COLO668 (cell line): ENCODE data around the gene TBX15.

ENCODE experiments used
- DNase-seq: peaks from one replicate; lab custom pipeline; 2025; ENCODE audit not compliant: unreplicated experiment; lab: John Stamatoyannopoulos, UW

The TBX15 gene

DNA sequence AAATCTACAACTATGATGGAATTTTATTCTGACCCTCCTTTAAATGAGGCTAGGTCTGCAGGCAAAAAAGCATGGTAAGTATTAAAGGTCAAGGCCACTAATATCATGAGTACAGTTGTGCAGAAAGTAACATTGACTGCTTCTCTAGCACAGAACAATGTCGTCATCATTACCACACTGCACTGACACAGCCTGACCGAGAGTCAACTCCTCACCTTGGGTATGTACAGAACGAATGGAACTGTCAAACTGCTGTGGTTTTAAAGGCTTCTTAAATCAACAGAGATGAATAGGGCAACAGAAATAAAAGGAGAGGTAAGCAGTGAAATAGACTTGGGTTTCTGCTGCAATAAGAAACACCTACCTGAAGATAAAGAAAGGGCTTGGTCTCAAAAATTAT is 88.8 kb downstream of the TBX15 start:
- no peak for DNase-seq

DNA sequence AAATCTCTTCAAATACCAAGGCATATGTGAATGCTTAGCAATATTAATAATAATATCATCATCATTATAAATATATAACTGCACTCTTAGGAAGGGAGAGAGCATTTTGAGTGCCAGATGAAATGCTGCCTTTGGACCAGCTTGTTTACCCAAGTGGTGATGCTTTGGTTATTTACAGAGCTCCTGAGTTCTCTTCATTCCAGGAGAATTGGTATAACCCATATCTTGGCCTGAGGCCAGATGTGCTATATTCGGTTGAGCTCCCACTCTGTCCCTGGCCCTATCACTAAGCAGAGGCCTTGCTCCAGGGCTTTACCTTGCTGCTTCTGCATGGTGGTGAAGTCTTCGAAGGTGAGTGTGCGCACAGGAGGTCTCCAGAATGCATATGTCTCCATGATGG is 89.4 kb downstream of the TBX15 start:
- DNase-seq, result peak; percentile 49

DNA sequence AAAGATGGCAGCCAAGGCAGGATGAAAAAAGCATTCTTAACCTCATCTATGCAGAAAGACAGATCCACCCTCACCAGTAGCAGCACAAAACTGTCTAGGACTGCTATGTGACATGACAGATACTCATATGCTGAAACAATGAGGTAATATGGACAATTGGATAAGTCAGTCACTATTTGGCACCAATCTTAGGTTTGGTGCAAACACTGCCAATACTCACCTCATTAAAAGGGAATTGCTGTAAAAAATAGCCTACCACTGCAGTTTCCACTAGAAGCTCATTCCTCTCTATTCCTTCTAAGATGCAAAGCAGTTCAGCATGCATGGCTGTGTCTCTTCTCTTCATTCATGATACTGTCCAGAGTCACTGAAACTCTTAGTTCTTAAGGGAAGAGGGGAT is 91.7 kb downstream of the TBX15 start:
- DNase-seq, result no peak

DNA sequence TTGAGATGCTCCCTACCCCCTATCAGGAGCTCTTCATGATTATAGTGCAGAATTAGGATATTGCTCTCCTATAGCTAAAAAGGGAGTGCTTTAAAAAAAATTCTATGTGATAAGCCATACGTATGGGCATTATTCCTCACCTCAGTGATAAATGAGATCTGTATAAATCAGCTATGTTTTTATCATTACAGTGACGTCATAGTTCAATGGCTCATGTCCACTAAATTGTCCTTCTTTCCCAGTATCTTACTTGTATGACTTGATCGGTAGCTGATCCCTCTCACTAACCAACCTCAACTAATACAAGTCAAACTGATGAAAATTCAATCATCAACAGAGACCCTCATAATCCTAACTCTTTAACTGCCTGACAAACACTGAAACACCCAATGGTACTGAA is 93.3 kb downstream of the TBX15 start:
- no peak for DNase-seq

DNA sequence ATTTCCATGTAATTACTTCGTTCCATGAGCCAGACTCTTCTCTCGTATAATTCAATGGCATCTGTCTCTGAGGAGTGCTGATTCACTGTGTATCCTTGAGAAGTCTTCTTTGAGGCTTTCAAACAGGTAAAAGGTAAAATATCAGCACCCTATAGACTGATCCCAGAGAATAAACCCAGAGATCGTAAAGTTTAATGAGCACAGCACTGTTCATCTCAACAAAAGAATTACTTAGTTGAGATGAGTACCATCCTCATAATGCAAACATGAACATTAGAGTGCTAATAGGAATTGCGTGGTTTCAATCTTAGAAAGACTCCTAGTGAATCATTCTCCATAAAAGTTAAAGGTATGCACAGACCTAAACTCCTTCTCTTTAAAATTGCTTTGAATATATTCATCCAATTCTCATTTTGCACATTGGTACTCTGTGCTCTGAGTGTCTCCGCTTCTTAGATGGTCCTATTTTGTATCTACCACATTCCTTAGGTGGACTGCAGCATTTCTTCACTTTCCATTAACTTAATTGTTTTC is 97.2 kb downstream of the TBX15 start:
- no peak for DNase-seq

DNA sequence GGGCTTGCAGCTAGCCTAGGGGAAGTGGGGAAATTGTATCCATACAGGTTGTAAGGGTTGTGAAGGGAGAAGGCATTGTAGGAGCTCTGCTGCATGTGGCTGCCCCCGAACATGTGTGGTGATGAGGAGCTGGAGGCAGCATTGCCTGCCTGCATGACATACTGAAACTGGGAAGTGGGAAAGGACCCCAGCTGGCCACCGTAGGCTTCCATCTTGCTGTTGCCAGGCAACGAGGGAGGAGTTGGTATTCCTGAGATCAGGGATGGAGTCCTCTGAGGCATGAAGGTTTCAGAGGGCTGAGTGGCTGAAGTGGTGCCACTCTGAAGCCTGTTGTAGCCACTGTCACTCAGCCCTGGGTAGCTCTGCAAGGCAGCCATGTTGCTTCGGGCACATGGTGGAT is 103.2 kb downstream of the TBX15 start:
- DNase-seq, result no peak

DNA sequence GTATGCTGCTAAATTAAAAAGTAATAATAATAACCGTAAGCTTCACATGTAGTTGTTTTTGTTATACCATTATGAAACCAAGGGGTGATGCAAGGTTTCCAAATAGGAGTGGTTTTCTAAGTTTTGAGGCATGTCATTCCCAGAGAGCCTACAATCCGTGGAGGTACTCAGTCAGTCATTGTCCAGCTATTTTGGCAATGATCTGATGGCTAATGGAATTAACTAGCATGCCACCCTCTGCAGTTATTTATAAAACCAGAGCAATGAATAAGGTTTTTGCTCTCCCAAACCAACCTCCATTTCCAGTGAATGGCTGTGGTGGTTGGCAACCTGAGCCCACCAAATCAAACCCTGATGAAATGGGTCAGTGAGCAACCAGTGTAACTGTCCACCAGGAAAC is 106.4 kb downstream of the TBX15 start:
- no peak for DNase-seq

DNA sequence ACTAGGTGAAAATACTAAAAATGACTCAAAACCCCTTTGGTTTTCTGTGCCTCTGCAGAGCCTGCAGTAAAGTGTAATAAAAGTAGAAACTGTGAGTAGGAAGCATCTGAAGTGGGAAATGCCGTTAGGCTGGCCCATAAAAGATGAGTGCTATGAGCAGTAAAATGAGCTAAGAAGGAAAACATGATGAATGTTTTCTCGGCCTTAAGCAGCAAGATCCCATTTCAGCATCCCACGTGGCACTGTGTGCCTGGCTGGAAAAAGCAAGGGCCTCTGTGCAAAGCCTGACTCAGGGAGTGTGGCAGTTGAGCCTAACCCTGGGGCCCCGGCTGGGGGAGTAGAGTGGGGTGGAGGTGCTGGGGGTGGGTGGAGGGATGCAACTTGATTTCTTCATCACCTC is 109.5 kb downstream of the TBX15 start:
- DNase-seq, result no peak

DNA sequence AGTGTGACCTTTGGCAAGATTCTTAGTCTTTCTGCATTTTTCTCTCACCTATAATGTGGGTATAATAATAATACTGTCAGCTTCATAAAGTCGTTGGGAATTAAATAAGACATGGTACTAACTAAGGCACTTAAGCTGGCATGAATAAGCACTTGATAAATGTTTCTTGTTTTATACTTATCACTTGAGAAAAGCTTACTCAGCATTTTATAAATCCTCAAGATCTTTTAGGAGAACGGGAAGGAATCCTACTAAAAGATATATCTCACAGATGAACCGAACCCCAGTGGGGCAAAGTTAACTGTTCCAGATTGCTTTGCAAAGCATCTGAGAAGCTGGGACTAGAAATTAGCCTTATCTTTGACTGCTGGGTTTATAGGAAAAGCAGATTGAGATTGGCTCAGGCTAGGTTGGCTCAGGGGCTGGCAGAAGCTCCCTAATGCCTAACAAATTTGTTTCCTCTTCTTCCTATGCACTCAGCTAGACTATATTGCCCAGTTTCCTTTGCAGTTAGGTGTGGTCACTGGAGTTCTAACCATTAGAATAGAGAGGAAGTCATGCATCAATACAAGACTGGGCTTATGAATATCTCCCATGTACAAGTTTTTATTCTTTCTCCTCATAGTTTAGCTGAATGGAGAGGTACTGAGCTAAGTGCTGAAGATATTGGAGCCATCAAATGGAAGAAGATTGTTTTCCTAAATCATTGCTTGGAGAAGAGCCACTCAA is 110.3 kb downstream of the TBX15 start:
- no peak for DNase-seq

DNA sequence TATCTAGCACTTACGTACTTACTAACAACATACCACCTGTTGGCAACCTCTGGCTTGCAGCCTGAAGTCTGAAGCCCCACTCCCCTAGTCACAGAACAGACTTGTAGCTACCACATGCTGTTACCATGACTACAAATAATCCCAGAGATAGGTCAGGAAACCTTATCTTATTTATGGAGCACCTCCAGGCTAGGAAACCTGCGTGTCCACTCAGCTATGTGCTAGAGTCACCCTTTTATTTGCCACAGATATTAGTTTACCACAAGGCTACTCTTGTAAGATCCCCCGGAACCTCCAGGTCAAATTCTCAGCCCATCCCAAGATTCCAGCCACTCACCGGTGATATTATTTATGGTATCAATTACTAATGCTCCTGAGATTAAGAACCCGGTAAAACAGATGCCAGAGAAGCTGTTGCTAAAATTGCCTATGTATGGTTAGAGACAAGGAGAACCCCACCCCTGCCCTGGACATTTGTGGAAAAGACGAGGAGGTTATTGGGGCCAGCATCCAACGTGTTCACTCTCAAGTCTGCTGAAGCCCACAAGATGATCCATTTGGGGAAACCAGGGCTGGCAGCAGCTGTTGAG is 116.5 kb downstream of the TBX15 start:
- no peak for DNase-seq

DNA sequence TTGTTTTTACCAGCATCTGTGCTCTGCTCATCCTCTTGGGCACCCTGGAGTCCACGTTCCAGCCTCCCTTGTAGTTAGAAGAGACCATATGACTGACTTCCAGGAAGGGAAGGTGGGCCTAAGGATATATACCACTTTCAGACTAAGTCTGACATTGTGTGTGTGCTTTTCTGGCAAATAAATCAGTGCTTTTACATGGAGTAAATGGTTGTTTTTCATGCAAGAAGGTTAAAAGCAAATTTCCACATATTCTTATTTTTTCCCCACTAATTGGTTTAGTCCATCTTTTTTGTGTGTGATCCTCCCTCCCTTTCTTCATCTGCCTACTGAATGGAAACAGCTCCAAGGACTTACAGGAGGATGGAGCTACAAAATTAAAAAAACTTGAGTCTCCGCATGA is 119.8 kb downstream of the TBX15 start:
- DNase-seq, result no peak

DNA sequence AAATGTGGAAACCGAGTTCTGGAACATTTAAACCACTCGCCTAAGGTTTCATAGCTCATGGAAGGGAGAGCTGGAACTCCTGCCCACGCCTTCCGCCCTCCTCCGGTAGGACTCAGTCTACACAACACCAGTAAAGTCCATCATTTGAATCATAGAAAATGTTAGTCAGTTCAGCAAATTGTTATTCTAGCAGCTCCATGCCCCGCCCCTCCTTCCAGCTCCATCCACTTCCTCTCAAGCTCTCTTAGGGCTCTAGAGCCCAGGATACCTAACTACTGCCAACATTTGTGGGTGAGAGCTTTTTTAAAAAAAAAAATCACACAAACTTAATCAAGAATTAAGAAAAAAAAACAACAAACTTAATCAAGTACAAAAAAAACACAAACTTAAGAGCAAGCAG is 121.8 kb downstream of the TBX15 start:
- no peak for DNase-seq

DNA sequence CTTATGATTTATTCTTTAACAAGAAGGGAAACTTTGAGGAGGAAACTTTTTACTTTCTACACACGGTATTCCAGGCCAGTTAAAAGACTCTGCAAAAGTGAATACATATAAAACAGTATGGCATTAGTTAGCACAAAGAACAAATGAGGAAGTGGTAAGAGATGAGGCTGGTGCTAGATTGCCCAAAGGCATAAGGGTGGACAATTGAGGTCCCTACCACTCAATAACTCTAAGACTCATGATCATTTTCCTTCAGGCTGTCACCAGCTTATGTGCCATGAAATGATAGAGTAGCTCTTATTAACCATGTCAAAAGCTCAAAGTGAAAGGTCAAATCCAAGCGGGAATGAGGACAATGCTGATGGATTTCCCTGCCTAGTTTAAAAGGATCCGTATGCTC is 124.5 kb downstream of the TBX15 start:
- DNase-seq, result no peak

DNA sequence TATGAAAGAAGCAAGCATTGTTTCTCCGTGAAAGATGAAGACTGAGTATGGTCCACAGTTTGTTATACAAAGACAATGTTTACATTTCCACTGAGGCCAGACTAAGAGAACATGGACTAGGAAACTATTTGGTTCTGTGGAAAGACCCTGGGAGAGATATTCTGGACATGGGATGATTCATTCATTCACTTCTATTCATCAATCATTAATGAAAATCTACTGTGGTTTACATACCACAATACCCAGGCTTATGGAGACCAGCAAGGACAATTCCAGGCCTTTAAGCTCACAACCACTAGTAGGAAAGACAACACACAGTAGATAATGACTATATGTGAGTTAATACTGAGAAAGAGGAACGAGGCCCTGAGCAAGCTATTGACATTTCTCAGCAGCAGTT is 125.4 kb downstream of the TBX15 start:
- no peak for DNase-seq

DNA sequence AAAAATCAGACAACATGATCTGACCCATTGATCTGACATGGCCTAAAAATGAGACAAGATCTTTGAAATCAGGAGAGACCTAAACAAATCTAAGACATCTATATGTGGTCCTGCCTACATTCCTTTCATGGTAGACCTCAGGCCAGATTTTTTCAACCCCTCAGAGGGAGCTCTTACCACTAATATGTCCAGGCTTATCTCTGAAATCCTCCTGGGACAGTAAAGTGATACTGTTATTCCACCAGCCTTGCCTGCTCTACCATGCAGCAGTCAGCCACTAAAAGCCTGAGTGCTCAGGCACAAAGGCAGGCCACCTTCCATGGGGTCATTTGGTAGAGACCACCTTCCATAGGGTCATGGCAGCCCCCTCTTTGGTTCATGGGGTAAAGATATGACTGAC is 126.9 kb downstream of the TBX15 start:
- DNase-seq, result no peak

DNA sequence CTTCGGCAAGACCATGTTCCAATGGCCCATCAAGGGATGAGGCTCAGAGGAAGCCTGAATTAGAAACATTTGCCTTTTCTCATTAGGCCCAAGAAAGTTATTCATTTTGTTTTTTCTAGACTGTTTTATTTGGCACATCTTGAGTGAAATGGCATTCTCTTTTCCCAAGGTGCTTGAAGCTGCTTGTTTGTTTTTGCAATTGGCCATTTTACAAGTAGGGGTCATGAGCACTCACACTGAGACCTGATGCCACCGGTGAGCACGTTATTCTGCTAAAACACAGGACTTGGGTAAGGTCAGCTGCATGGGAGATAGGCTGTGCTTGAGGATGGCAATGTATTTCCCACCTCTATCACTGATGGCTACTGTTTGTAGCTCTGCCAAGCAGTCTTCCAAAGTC is 128.1 kb downstream of the TBX15 start:
- no peak for DNase-seq

DNA sequence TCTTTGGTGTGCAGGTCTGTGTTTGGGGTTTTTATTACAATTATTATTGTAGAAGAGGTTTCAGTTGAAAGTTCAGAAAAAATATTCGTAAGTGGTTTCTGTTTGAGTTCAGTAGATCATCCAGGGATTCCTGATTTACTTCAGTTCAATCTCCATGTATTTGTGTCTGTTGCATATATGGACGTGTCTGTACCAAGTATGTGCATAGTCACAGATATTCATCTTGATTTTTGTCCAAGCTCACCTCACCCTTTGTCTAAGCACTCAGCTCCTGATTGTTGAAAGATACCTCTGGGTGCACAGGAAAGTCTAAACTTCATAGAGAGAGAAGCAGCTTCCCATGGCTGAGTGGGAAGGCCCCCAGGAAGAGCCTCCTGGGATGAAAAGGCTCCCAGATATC is 141.7 kb downstream of the TBX15 start:
- no peak for DNase-seq

DNA sequence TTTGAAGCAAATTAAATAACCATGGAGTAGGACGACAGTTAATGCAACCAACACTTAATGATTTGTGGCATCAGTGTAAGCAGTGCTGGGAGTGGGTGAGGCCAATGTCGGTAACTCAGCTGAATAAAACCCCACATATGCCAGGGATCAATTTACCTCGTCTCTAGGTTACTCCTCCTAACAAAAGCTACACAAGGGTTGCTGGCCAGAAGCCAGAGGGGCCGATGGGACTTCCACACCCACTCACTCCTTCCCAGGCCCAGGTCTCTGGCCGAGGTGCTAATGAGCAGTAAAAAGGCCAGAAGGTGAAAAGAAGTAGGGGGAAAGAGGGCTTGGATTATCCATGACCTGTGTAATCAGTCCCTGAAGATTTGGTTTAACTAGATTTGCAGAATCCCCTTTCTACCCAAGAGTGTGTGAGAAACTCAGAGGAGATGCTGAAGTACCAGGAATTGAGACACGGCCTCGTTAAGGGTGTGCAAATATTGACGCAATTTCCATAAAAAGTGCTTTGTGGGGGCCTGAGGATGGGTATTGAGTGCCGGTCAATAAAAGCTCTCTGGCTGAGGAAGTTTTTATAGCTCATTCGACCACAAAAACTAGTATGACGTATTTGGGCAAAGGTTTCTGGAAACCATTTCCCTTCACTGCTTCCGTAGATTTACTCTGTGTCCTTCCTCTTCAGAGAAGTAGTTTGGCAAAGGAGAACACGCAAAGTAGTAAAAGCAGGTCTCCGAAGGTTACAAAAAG is 145.5 kb downstream of the TBX15 start:
- peak; percentile 99 for DNase-seq

DNA sequence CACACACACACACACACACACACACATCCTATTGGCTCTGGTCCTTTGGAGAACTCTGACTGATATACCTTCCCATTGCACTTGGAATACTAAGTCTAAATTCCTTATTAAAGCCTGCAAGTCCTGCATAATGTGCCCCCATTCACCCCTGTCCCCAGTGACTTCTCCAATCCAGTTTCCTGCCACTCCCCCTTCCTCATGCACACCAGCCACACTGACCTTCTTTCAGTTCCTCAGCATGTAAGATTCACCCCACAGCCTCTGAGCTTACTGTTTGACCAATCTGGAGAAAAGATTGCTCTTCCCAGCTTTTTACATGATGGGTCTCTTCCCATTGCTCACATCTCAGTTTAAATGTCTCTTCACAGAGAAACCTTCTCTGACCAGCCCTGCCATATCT is 146.6 kb downstream of the TBX15 start:
- no peak for DNase-seq
